Measurements from ENCODE around the gene CD79A.
A peak's percentile ranks its signal among the peaks of the same experiment; 100 is the strongest.

CD79A gene

GRCh38 chr19:41859213-41859617, 17.9 kb upstream of the CD79A start:
- peak overlapping the region; percentile 99 for H3K27ac ChIP-seq
- TF ChIP-seq CTCF (conservative IDR thresholded peaks at IDR 0.05): no peak

- peak; percentile 78 for TF ChIP-seq CTCF (conservative IDR thresholded peaks at IDR 0.05)
- H3K27ac ChIP-seq: peak within 1 kb of the TSS; percentile 99
Observed at GRCh38 chr19:41859618-41860418, 17.3 kb upstream of the CD79A start, which contains the start of gene RPS19. Gene RPS19, plus strand, starts transcription at chr19:41860255. Its CDS starts 520 bp downstream, at chr19:41860775.

- TF ChIP-seq CTCF (conservative IDR thresholded peaks at IDR 0.05): no peak
- H3K27ac ChIP-seq: peak overlapping the region; percentile 99
Observed at GRCh38 chr19:41860419-41861115, 16.5 kb upstream of the CD79A start.

GRCh38 chr19:41861116-41861768, 15.8 kb upstream of the CD79A start:
- peak overlapping the region; percentile 99 for H3K27ac ChIP-seq
- no peak for TF ChIP-seq CTCF (conservative IDR thresholded peaks at IDR 0.05)

GRCh38 chr19:41861846-41862245, 15.2 kb upstream of the CD79A start:
- no peak for TF ChIP-seq CTCF (conservative IDR thresholded peaks at IDR 0.05)
- peak overlapping the region; percentile 99; the same call in 1 of the 2 replicates for H3K27ac ChIP-seq

- peak overlapping the region; percentile 99; the same call in 1 of the 2 replicates for H3K27ac ChIP-seq
- no peak for TF ChIP-seq CTCF (conservative IDR thresholded peaks at IDR 0.05)
Observed at GRCh38 chr19:41862445-41862986, 14.6 kb upstream of the CD79A start.

All from VCaP (cell line).